GM12878 (cell line): ENCODE results near the gene SMIM44. TPM values are rescaled to one million over a fixed set of nuclear protein-coding genes. Genes with fewer than 3 reads are reported as not detected.

Source experiments
- ATAC-seq: fragments of 200-7000 bp; cut with Tn5 transposase; 3 replicates; pipeline ENCODE4 v1.9.1; 2020; ENCODE audit warnings: mild to moderate bottlenecking, moderate library complexity
- BruUV-seq: library from RNA; stranded (reverse); fragments of 400-500 nt; replicated peaks from 2 replicates; lab custom pipeline; 2021; lab: Mats Ljungman, UMichigan
- CTCF ChIA-PET: fragments of 300-600 bp; sonication (Branson Sonifier 250); formaldehyde crosslinking; extraction: SDS; loops from one replicate; lab custom pipeline; 2021; ENCODE audit warnings: inconsistent platforms; lab: Yijun Ruan, JAX
- POLR2A ChIA-PET: fragments of 350-600 bp; formaldehyde crosslinking; extraction: SDS; loops from one replicate; lab custom pipeline; 2021; ENCODE audit warnings: inconsistent platforms; lab: Charles Lee
- RAD21 ChIA-PET: fragments of 300-600 bp; sonication (Branson Sonifier 250); formaldehyde crosslinking; loops from one replicate; lab custom pipeline; 2023; ENCODE audit warnings: antibody characterized with exemption; ENCODE audit not compliant: unreplicated experiment; lab: Charles Lee
- SMC1A ChIA-PET: fragments of 300-600 bp; sonication (Branson Sonifier 250); formaldehyde crosslinking; loops from one replicate; lab custom pipeline; 2023; ENCODE audit not compliant: unreplicated experiment, uncharacterized antibody; lab: Charles Lee
- DNase-seq: peaks from one replicate; pipeline ENCODE4 v3.0.0-alpha.2; 2011; ENCODE audit warnings: low read depth, low spot score
- FAIRE-seq: peaks from 3 replicates; lab custom pipeline; 2011; peaks lifted over from hg19 to GRCh38; lab: Jason Lieb, UNC
- H2AFZ ChIP-seq: 2 replicates; pipeline ENCODE4 v1.6.0; 2011; ENCODE audit warnings: low read depth, low read length, control low read depth; ENCODE audit not compliant: control insufficient read depth
- H3K27ac ChIP-seq: 2 replicates; pipeline ENCODE4 v1.5.1; 2011; ENCODE audit warnings: control low read depth; ENCODE audit not compliant: control insufficient read depth, insufficient read depth
- H3K27me3 ChIP-seq, 2 experiments: replicated peaks in 1 of 2; 2 replicates each; pipeline versions ENCODE4 v1.6.0 to v1.6.1; 2011; ENCODE audit warnings: low read length in 1 of 2; ENCODE audit not compliant: control insufficient read depth in 2 of 2, insufficient read depth in 2 of 2
- H3K36me3 ChIP-seq, 2 experiments: 2 replicates each; pipeline ENCODE4 v1.5.1; 2011; ENCODE audit warnings: low read length in 1 of 2; ENCODE audit not compliant: control insufficient read depth in 2 of 2, insufficient read depth in 2 of 2
- H3K4me1 ChIP-seq: 2 replicates; pipeline ENCODE4 v1.6.1; 2011; ENCODE audit warnings: mild to moderate bottlenecking, low read length, moderate library complexity, mixed read lengths; ENCODE audit not compliant: control insufficient read depth, insufficient read depth
- H3K4me2 ChIP-seq: 2 replicates; pipeline ENCODE4 v1.6.0; 2011; ENCODE audit warnings: control low read depth; ENCODE audit not compliant: control insufficient read depth, insufficient read depth
- H3K4me3 ChIP-seq: fragments of 200-600 bp; sonication (generic); 2 replicates; pipeline ENCODE4 v1.5.1; 2016
- H3K79me2 ChIP-seq: 2 replicates; pipeline ENCODE4 v1.6.0; 2011; ENCODE audit warnings: low read length; ENCODE audit not compliant: control insufficient read depth, insufficient read depth
- H3K9ac ChIP-seq: 2 replicates; pipeline ENCODE4 v1.8.0; 2011; ENCODE audit warnings: low read length, control low read depth, mixed read lengths; ENCODE audit not compliant: control insufficient read depth, insufficient read depth
- H3K9me3 ChIP-seq: replicated peaks from 3 replicates; pipeline ENCODE4 v1.5.1; 2011; ENCODE audit warnings: mild to moderate bottlenecking, low read length; ENCODE audit not compliant: control insufficient read depth, insufficient read depth
- H4K20me1 ChIP-seq: 2 replicates; pipeline ENCODE4 v1.6.0; 2011; ENCODE audit not compliant: control insufficient read depth, insufficient read depth
- ATF2 ChIP-seq: IDR thresholded peaks from 2 replicates; pipeline ENCODE4 v1.6.1; 2012; ENCODE audit warnings: low read length, inconsistent platforms
- CBX5 ChIP-seq: sonication (generic); IDR thresholded peaks from 2 replicates; pipeline ENCODE4 v1.6.1; 2016; ENCODE audit warnings: low read depth, moderate library complexity, mild to moderate bottlenecking, inconsistent platforms
- CHD1 ChIP-seq: IDR thresholded peaks from 2 replicates; pipeline ENCODE4 v1.6.1; 2012; ENCODE audit warnings: low read depth, low read length, improper control_type of control experiment
- POLR2A ChIP-seq: IDR thresholded peaks from 2 replicates; pipeline ENCODE4 v1.6.1; 2011; ENCODE audit warnings: low read depth, mild to moderate bottlenecking, low read length
- TCF3 ChIP-seq: IDR thresholded peaks from 2 replicates; pipeline ENCODE4 v1.6.1; 2012; ENCODE audit warnings: low read depth, mild to moderate bottlenecking, low read length, borderline replicate concordance; ENCODE audit not compliant: insufficient read depth
- WGBS: methylation state at CpG from one replicate; pipeline ENCODE4 v1.1.6; 2016; ENCODE audit warnings: low lambda C conversion rate; ENCODE audit not compliant: insufficient replicate concordance, insufficient coverage; ENCODE audit errors: missing lambda C conversion rate; 5-methylcytosine and 5-hydroxymethylcytosine counted together
- in situ Hi-C: fragments of 300-500 bp; cut with MboI; formaldehyde crosslinking; loops from 9 replicates; pipeline ENCODE4 v1.14.3; 2018; ENCODE audit warnings: mixed read lengths
- intact Hi-C: fragments of 100-400 bp; cut with micrococcal nuclease; formaldehyde crosslinking; loops from one replicate; pipeline ENCODE4 v1.14.2; 2022; ENCODE audit not compliant: unreplicated experiment
- polyA plus RNA-seq, 11 experiments: library from polyadenylated mRNA; depleted of rRNA in 4 of 11; unstranded in 6 of 11; stranded (reverse) in 5 of 11; fragments of >200 nt; fragmentation: Nextera tagmentation in 4 of 11; fragmentation: Illumina TruSeq in 1 of 11; extraction: Ambion mirVana in 4 of 11; extraction: Trizol in 1 of 11; gene quantifications; 1 replicate in 1 of 11; 2 replicates in 10 of 11; pipeline versions ENCODE4 v1.2.1 to v1.2.3, GENCODE V29; 2011 to 2016; ENCODE audit warnings: inconsistent platforms in 2 of 11, missing spikeins in 2 of 11, low read depth in 1 of 11
- total RNA-seq, 4 experiments: library from RNA; depleted of rRNA in 3 of 4; stranded (reverse); fragments of >200 nt in 3 of 4; fragmentation: Illumina TruSeq in 1 of 4; extraction: Trizol in 1 of 4; gene quantifications; 2 replicates each; pipeline versions ENCODE4 v1.2.1 to v1.2.3, GENCODE V29; 2013 to 2021

SMIM44 gene
- total and polyA plus RNA-seq, 10 of the 15 experiments (the other 5 are each of a cell fraction or from before 2014, with no cell fraction given): not detected

- no peak overlapping the region for H3K4me3 ChIP-seq
- ATAC-seq: no peak
- WGBS: 98% methylated on average over 21 of the region's 28 CpGs
- no peaks in the 10 kb centered on the region for H4K20me1 ChIP-seq
- ChIA-PET POLR2A (interaction anchor here (0.5 kb wide), 1 partner anchor 107 kb away, joined by 3 read pairs; no protein-coding TSS in a partner anchor), RAD21 (no interaction called here), SMC1A (no interaction called here), CTCF (interaction anchor here (0.9 kb wide), 1 partner anchor 19 kb away, joined by 3 read pairs; no protein-coding TSS in a partner anchor)
- H3K36me3 ChIP-seq: peaks cover 2 to 41% of the 10 kb centered on the region in 2 experiments; a peak in 3 of 4 replicates
- in situ Hi-C loops (no loop called here), intact Hi-C loops (no loop called here)
- no peak overlapping the region for H3K4me2 ChIP-seq
- no peaks in the 10 kb centered on the region; the same call in 1 of the 2 replicates for H3K79me2 ChIP-seq
- H3K9ac ChIP-seq: no peak overlapping the region
- no peaks in the 10 kb centered on the region for H3K27me3 ChIP-seq
- TF ChIP-seq CBX5 (no peak), ATF2 (no peak), TCF3 (no peak)
- no peak overlapping the region for H2AFZ ChIP-seq
- H3K9me3 ChIP-seq: no peaks in the 10 kb centered on the region
- DNase-seq: no peak
- no peak overlapping the region for H3K27ac ChIP-seq
- FAIRE-seq: no peak
- BruUV-seq: no TSS peak
- H3K4me1 ChIP-seq: no peaks in the 10 kb centered on the region
Measured at GRCh38 chr19:3526507-3527237, 43.4 kb upstream of the SMIM44 start.

- Histone ChIP-seq H3K27me3 (no peaks in the 10 kb centered on the region), H2AFZ (no peak overlapping the region), H3K9ac (no peak overlapping the region), H3K36me3 (peaks cover 2 to 39% of the 10 kb centered on the region in 2 experiments; a peak in 3 of 4 replicates), H3K79me2 (no peaks in the 10 kb centered on the region; the same call in none of the 2 replicates), H3K9me3 (no peaks in the 10 kb centered on the region), H3K4me1 (no peaks in the 10 kb centered on the region), H3K27ac (no peak overlapping the region), H3K4me3 (no peak overlapping the region), H3K4me2 (no peak overlapping the region), H4K20me1 (no peaks in the 10 kb centered on the region)
- DNase-seq: no peak
- no peak for ATAC-seq
- WGBS: 83% methylated on average over 14 of the region's 20 CpGs
- no peak for FAIRE-seq
- in situ Hi-C loops (no loop called here), intact Hi-C loops (no loop called here)
- CTCF ChIA-PET: no interaction called here
- TF ChIP-seq POLR2A (0 out of 2 replicates have a peak, but pooled peaks have one; percentile 34), CHD1 (no peak)
- RAD21 ChIA-PET: no interaction called here
- SMC1A ChIA-PET: no interaction called here
- POLR2A ChIA-PET: no interaction called here
- no TSS peak for BruUV-seq
Measured at GRCh38 chr19:3524904-3525451, 41.7 kb upstream of the SMIM44 start.
